Nephron (organoid): ENCODE measurements around the gene ARHGAP31.
A peak's percentile ranks its signal among the peaks of the same experiment; 100 is the strongest.

ENCODE experiments used
- H3K27ac Mint-ChIP-seq, 3 experiments: 2 replicates each; pipeline ENCODE4 v1.8.0; 2020; ENCODE audit warnings: mixed read lengths in 3 of 3, mild to moderate bottlenecking in 2 of 3, moderate library complexity in 1 of 3
- H3K27me3 Mint-ChIP-seq: 2 replicates; pipeline ENCODE4 v1.8.0; 2021; ENCODE audit warnings: low read depth, mild to moderate bottlenecking, moderate library complexity, mixed read lengths
- H3K36me3 Mint-ChIP-seq: 2 replicates; pipeline ENCODE4 v1.8.0; 2020; ENCODE audit warnings: low read depth, mixed read lengths
- H3K4me1 Mint-ChIP-seq: 2 replicates; pipeline ENCODE4 v1.8.0; 2020; ENCODE audit warnings: mixed read lengths
- H3K4me3 Mint-ChIP-seq, 3 experiments: 2 replicates each; pipeline ENCODE4 v1.8.0; 2020; ENCODE audit warnings: mild to moderate bottlenecking in 3 of 3, mixed read lengths in 3 of 3, moderate library complexity in 2 of 3
- H3K9me3 Mint-ChIP-seq: 2 replicates; pipeline ENCODE4 v1.8.0; 2020; ENCODE audit warnings: mixed read lengths
- CTCF ChIP-seq, 3 experiments: fragments of 200-600 bp; sonication (generic); IDR thresholded peaks; one replicate each; pipeline ENCODE4 v1.5.0; 2021; ENCODE audit warnings: antibody characterized with exemption in 3 of 3; ENCODE audit not compliant: unreplicated experiment in 3 of 3

The ARHGAP31 gene

DNA sequence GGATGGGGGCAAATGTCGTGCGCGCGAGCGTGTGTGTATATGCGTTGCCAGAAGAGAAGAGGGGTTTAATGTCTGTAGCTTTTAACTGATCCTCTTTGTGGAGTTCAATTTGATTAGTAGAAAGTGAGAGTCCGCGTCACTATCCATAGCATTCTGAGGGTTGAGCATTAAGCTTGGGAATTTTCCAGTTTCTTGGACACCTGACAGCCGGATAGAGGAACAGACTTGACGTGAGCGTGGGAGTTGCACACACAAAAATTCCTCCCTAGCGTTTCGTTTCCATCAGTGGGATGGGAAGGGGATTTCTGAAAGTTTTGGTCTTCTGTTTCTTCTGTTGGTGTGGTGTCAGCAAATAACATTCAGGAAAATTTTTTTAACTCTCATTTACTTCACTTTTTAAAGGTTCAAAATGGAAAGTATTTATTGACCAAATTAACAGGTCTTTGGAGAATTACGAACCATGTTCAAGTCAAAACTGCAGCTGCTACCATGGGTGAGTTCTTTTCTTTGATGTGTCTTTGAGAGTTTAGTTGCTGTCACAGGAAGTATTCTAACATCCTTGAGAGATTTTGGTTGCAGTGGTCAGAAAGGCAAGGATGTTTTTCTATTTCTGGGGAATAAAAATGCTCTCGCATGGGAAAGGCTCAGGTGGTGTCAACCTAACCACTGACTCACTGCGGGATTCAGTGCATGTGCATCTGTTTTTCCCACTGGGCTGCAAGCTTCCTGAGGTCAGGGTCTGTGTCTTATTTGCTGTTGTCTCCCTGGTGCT is 175.4 kb downstream of the ARHGAP31 start:
- Mint-ChIP-seq H3K27ac (peak overlapping the region; percentile 81 to 93 (median 83)), H3K27me3 (no peaks in the 10 kb centered on the region), H3K4me1 (peaks cover 20% of the 10 kb centered on the region), H3K36me3 (peaks cover 17% of the 10 kb centered on the region), H3K4me3 (peak overlapping the region; percentile 90 to 97 (median 94)), H3K9me3 (no peaks in the 10 kb centered on the region)
- no peak for TF ChIP-seq CTCF (IDR thresholded peaks at IDR 0.05; ENCODE audit: unreplicated experiment in 3 of 3)
